Thyroid gland (tissue), 4 donors: ENCODE results near the gene LNPEP. TPM values are rescaled to one million over a fixed set of nuclear protein-coding genes. Genes with fewer than 3 reads are reported as not detected.

ENCODE experiments used
- DNase-seq, 2 donors: peaks; one replicate each; pipeline ENCODE4 v3.0.0-alpha.2; 2019
- H3K27ac ChIP-seq, 3 donors: fragments of 200-600 bp; sonication (generic); 1 replicate in 2 of 3; 2 replicates in 1 of 3; pipeline ENCODE4 v1.5.1; 2016 to 2019; ENCODE audit warnings: mild to moderate bottlenecking in 1 of 3, moderate library complexity in 1 of 3
- H3K27me3 ChIP-seq: fragments of 200-600 bp; sonication (generic); one replicate; pipeline ENCODE4 v1.5.1; 2019
- H3K36me3 ChIP-seq, 2 donors: fragments of 200-600 bp; sonication (generic); one replicate each; pipeline ENCODE4 v1.5.1; 2016 to 2019
- H3K4me1 ChIP-seq, 2 donors: fragments of 200-600 bp; sonication (generic); one replicate each; pipeline ENCODE4 v1.5.1; 2017 to 2019
- H3K4me3 ChIP-seq, 3 donors: fragments of 200-600 bp; sonication (generic); replicated peaks in 1 of 3; 1 replicate in 2 of 3; 2 replicates in 1 of 3; pipeline ENCODE4 v1.5.1; 2016; ENCODE audit warnings: mild to moderate bottlenecking in 1 of 3
- H3K9me3 ChIP-seq: fragments of 200-600 bp; sonication (generic); one replicate; pipeline ENCODE4 v1.5.1; 2017
- POLR2A ChIP-seq, 2 donors: fragments of 450-650 bp; IDR thresholded peaks; one replicate each; pipeline ENCODE4 v1.6.1; 2017; ENCODE audit warnings: antibody characterized with exemption in 2 of 2, mild to moderate bottlenecking in 2 of 2, moderate library complexity in 1 of 2
- WGBS, 2 donors: methylation state at CpG; one replicate each; pipeline ENCODE4 v1.1.5; 2017; 5-methylcytosine and 5-hydroxymethylcytosine counted together
- intact Hi-C: fragments of 100-400 bp; cut with DNase I; formaldehyde crosslinking; loops from one replicate; pipeline ENCODE4 v1.15.1; 2023
- total RNA-seq, 4 donors: library from RNA; depleted of rRNA; stranded (reverse); fragments of >200 nt; gene quantifications; one replicate each; pipeline ENCODE4 v1.2.3, GENCODE V29; 2016
- TF ChIP-seq, protein P1 (sequence below), 6 experiments: fragments of 200-600 bp in 3 of 6; fragments of 450-650 bp in 3 of 6; sonication (generic) in 3 of 6; IDR thresholded peaks; one replicate each; pipeline ENCODE4 v1.5.1; 2016 to 2019; ENCODE audit warnings: antibody characterized with exemption in 6 of 6, mild to moderate bottlenecking in 2 of 6, inconsistent platforms in 1 of 6, moderate library complexity in 1 of 6

Gene LNPEP
- total RNA-seq, 4 donors from 2014 or later, result 35.0 to 59.9 (median 45.2) TPM

DNA sequence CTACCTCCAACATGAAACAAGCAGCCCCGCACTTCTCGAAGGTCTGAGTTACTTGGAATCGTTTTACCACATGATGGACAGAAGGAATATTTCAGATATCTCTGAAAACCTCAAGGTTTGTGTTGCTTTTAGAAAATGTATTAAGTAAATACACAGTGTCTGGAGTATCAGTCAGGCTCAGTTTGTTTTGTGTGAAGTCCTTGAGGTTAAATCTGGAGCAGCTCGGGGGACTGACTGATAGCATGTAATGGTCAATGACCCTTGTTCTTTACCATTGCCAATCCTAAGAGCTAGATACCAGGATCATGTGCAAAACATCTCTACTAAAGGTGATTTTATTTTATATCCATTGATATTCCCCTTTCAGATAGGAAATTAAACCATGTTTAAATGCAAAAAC lies 26.9 kb upstream of the LNPEP start:
- no peaks in the 10 kb centered on the region for H3K9me3 ChIP-seq
- no peaks in the 10 kb centered on the region for H3K27me3 ChIP-seq
- H3K36me3 ChIP-seq, result no peaks in the 10 kb centered on the region
- 67 to 80% methylated on average over 4 of the region's 4 CpGs for WGBS, 2 donors
- TF ChIP-seq POLR2A (IDR thresholded peaks at IDR 0.05), result no peak
- TF ChIP-seq, protein P1, sequence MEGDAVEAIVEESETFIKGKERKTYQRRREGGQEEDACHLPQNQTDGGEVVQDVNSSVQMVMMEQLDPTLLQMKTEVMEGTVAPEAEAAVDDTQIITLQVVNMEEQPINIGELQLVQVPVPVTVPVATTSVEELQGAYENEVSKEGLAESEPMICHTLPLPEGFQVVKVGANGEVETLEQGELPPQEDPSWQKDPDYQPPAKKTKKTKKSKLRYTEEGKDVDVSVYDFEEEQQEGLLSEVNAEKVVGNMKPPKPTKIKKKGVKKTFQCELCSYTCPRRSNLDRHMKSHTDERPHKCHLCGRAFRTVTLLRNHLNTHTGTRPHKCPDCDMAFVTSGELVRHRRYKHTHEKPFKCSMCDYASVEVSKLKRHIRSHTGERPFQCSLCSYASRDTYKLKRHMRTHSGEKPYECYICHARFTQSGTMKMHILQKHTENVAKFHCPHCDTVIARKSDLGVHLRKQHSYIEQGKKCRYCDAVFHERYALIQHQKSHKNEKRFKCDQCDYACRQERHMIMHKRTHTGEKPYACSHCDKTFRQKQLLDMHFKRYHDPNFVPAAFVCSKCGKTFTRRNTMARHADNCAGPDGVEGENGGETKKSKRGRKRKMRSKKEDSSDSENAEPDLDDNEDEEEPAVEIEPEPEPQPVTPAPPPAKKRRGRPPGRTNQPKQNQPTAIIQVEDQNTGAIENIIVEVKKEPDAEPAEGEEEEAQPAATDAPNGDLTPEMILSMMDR (IDR thresholded peaks at IDR 0.05), result no peak
- H3K27ac ChIP-seq, result no peak overlapping the region
- H3K4me1 ChIP-seq, result no peaks in the 10 kb centered on the region
- DNase-seq, result no peak
- no peak overlapping the region for H3K4me3 ChIP-seq
- intact Hi-C loops, result no loop called here

DNA sequence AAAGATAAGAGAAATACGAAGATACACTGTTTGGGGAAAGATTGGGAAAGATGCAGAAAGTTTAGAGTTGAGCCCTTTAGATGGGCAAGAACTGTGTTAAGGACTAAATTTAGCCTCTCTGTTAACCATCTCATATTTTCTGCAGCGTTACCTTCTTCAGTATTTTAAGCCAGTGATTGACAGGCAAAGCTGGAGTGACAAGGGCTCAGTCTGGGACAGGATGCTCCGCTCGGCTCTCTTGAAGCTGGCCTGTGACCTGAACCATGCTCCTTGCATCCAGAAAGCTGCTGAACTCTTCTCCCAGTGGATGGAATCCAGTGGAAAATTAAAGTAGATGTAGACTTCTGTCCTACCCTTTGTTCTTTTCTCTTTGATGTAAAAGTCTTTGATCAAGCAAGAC lies 26.4 kb upstream of the LNPEP start:
- Histone ChIP-seq H3K4me3 (no peak overlapping the region), H3K27me3 (no peaks in the 10 kb centered on the region), H3K4me1 (no peaks in the 10 kb centered on the region), H3K9me3 (no peaks in the 10 kb centered on the region), H3K36me3 (no peaks in the 10 kb centered on the region), H3K27ac (no peak overlapping the region)
- TF ChIP-seq POLR2A (IDR thresholded peaks at IDR 0.05), result no peak
- TF ChIP-seq, protein P1 (IDR thresholded peaks at IDR 0.05), result no peak
- intact Hi-C loops, result no loop called here
- DNase-seq, result no peak
- 95 to 96% methylated on average over 4 of the region's 4 CpGs for WGBS, 2 donors

DNA sequence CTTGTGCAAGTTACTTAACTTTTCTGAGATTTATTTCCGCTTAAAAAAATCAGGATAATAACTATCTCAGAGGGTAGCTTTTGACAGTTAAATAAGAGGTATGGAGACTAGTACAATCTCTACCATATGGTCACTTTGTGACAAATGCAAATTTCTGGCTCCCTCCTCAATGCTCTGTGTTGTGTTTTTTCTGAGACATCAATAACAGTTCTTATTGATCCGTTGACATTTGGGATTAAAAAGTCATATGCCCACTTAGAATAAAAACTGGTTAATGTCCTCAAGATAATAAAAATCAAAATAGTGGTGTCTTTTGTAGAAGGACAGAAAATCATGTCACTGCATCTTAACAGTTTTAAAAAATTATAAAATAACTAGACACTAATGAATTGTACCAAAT lies 24.7 kb upstream of the LNPEP start:
- no peaks in the 10 kb centered on the region for H3K4me1 ChIP-seq
- H3K27me3 ChIP-seq, result no peaks in the 10 kb centered on the region
- no peaks in the 10 kb centered on the region for H3K36me3 ChIP-seq
- 97 to 99% methylated on average over 2 of the region's 2 CpGs for WGBS, 2 donors
- no peaks in the 10 kb centered on the region for H3K9me3 ChIP-seq
- H3K4me3 ChIP-seq, result no peak overlapping the region
- no peak for DNase-seq
- H3K27ac ChIP-seq, result no peak overlapping the region
- TF ChIP-seq, protein P1 (IDR thresholded peaks at IDR 0.05), result no peak
- no peak for TF ChIP-seq POLR2A (IDR thresholded peaks at IDR 0.05)
- intact Hi-C loops, result no loop called here

DNA sequence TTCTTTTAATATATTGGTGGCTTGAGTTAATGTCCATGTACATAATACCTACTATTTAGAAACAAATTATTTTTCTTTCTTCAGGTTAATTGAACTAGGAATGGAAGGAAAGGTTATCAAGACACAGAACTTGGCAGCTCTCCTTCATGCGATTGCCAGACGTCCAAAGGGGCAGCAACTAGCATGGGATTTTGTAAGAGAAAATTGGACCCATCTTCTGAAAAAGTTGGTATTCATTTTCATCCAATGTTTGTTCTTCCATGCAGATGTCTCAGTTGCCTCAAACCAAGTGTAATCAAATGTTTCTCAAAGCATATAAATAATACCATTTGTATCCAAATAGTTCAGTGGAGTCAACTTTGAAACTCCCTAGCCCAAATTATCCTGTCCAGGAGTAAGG lies 22.6 kb upstream of the LNPEP start:
- intact Hi-C loops, result no loop called here
- Histone ChIP-seq H3K4me3 (no peak overlapping the region), H3K27me3 (no peaks in the 10 kb centered on the region), H3K36me3 (no peaks in the 10 kb centered on the region), H3K27ac (no peak overlapping the region), H3K4me1 (no peaks in the 10 kb centered on the region), H3K9me3 (no peaks in the 10 kb centered on the region)
- 85% methylated on average over 2 of the region's 2 CpGs for WGBS, 2 donors
- no peak for DNase-seq
- TF ChIP-seq POLR2A (IDR thresholded peaks at IDR 0.05), result no peak
- TF ChIP-seq, protein P1 (IDR thresholded peaks at IDR 0.05), result no peak

DNA sequence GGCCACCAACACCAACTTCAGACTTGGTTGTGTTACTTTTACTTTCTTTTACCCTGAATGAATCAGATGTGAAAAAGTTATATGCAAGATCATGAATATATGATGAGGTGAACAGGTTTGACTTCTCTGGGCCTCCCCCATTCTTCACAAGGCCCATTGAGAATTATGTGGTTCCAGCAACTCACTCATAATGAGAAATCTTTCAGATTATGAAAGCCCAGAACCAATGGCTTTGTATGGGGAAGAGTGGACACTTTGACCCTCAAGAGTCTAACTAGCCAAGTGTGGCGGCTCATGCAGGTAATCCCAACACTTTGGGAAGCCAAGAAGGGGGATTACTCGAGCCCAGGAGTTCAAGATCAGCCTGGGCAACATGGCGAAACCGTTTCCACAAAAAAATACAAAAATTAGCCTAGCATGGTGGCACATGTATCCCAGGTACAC lies 16.1 kb upstream of the LNPEP start:
- TF ChIP-seq, protein P1 (IDR thresholded peaks at IDR 0.05), result no peak
- no peak for TF ChIP-seq POLR2A (IDR thresholded peaks at IDR 0.05)
- Histone ChIP-seq H3K4me3 (no peak overlapping the region), H3K36me3 (no peaks in the 10 kb centered on the region), H3K27me3 (no peaks in the 10 kb centered on the region), H3K4me1 (no peaks in the 10 kb centered on the region), H3K27ac (no peak overlapping the region), H3K9me3 (no peaks in the 10 kb centered on the region)
- no peak for DNase-seq
- 83 to 94% methylated on average over 4 of the region's 4 CpGs for WGBS, 2 donors
- intact Hi-C loops, result no loop called here
